HepG2 (cell line): Measurements from ENCODE around the gene DUOXA2. TPM values are rescaled to one million over a fixed set of nuclear protein-coding genes. Genes with fewer than 3 reads are reported as not detected.

Source experiments
- ATAC-seq: fragments of 200-7000 bp; cut with Tn5 transposase; 3 replicates; pipeline ENCODE4 v1.9.1; 2020; ENCODE audit warnings: mild to moderate bottlenecking, moderate library complexity
- BruUV-seq: library from RNA; stranded (reverse); fragments of 400-500 nt; replicated peaks from 2 replicates; lab custom pipeline; 2021; lab: Mats Ljungman, UMichigan
- CTCF ChIA-PET: fragments of 300-600 bp; formaldehyde crosslinking; extraction: SDS; loops from one replicate; lab custom pipeline; 2021; ENCODE audit warnings: low total read pairs, inconsistent platforms, low intra/inter-chr PET ratio; lab: Yijun Ruan, JAX
- POLR2A ChIA-PET: fragments of 350-600 bp; sonication (Branson Sonifier 250); formaldehyde crosslinking; loops from one replicate; lab custom pipeline; 2020; ENCODE audit warnings: antibody characterized with exemption, inconsistent platforms; lab: Yijun Ruan, JAX
- DNase-seq: peaks from one replicate; pipeline ENCODE4 v3.0.0-alpha.2; 2015; ENCODE audit warnings: low spot score
- FAIRE-seq: peaks from 3 replicates; lab custom pipeline; 2011; peaks lifted over from hg19 to GRCh38; lab: Jason Lieb, UNC
- H2AFZ ChIP-seq: one replicate; pipeline ENCODE4 v1.6.1; 2011; ENCODE audit warnings: low read length, inconsistent platforms
- H3K27ac ChIP-seq: fragments of 300-600 bp; 3 replicates; pipeline ENCODE4 v1.8.0; 2011; ENCODE audit warnings: mixed run types, mild to moderate bottlenecking, mixed read lengths, low read length, inconsistent platforms; ENCODE audit not compliant: insufficient read depth; ENCODE audit errors: extremely low read length
- H3K27me3 ChIP-seq, 2 experiments: fragments of 200-600 bp in 1 of 2; 2 replicates in 1 of 2; 3 replicates in 1 of 2; pipeline versions ENCODE4 v1.6.0 to v1.8.0; 2011; ENCODE audit warnings: low read length in 2 of 2, mild to moderate bottlenecking in 2 of 2, moderate library complexity in 2 of 2, inconsistent platforms in 1 of 2; ENCODE audit not compliant: insufficient read depth in 2 of 2, control insufficient read depth in 1 of 2
- H3K36me3 ChIP-seq, 2 experiments: fragments of 200-600 bp in 1 of 2; replicated peaks in 1 of 2; 2 replicates in 1 of 2; 3 replicates in 1 of 2; pipeline versions ENCODE4 v1.5.1 to v1.8.0; 2011; ENCODE audit warnings: low read length in 2 of 2, inconsistent platforms in 1 of 2; ENCODE audit not compliant: insufficient read depth in 2 of 2, control insufficient read depth in 1 of 2
- H3K4me1 ChIP-seq: 2 replicates; pipeline ENCODE4 v1.5.1; 2012; ENCODE audit warnings: low read length, inconsistent platforms; ENCODE audit not compliant: insufficient read depth
- H3K4me2 ChIP-seq: 2 replicates; pipeline ENCODE4 v1.6.0; 2011; ENCODE audit warnings: low read depth, low read length, inconsistent platforms
- H3K4me3 ChIP-seq, 3 experiments: fragments of 200-600 bp in 1 of 3; sonication (generic), shearing (Covaris generic) in 1 of 3; replicated peaks in 1 of 3; 2 replicates each; pipeline ENCODE4 v1.5.1; 2011 to 2016; ENCODE audit warnings: low read length in 3 of 3, inconsistent platforms in 2 of 3, low read depth in 2 of 3, mild to moderate bottlenecking in 2 of 3, control low read depth in 1 of 3, mixed read lengths in 1 of 3; ENCODE audit not compliant: insufficient read depth in 1 of 3
- H3K79me2 ChIP-seq: one replicate; pipeline ENCODE4 v1.6.1; 2011; ENCODE audit warnings: low read length, inconsistent platforms; ENCODE audit not compliant: insufficient read depth
- H3K9ac ChIP-seq: 2 replicates; pipeline ENCODE4 v1.6.0; 2011; ENCODE audit warnings: mild to moderate bottlenecking, low read depth, low read length, inconsistent platforms; ENCODE audit not compliant: insufficient read depth
- H3K9me3 ChIP-seq: 2 replicates; pipeline ENCODE4 v1.5.1; 2012; ENCODE audit warnings: mild to moderate bottlenecking, low read length
- H4K20me1 ChIP-seq: 2 replicates; pipeline ENCODE4 v1.6.0; 2011; ENCODE audit warnings: inconsistent platforms, mild to moderate bottlenecking, low read length, moderate library complexity; ENCODE audit not compliant: insufficient read depth
- ATRX ChIP-seq: sonication (generic); formaldehyde crosslinking; IDR thresholded peaks from 2 replicates; pipeline ENCODE4 v1.4.0; 2020; ENCODE audit warnings: missing genetic modification reagents, borderline replicate concordance
- BHLHE40 ChIP-seq: IDR thresholded peaks from 2 replicates; pipeline ENCODE4 v1.6.1; 2011; ENCODE audit warnings: low read length, improper control_type of control experiment
- GATA4 ChIP-seq: sonication (generic); IDR thresholded peaks from 2 replicates; pipeline ENCODE4 v1.6.1; 2016; ENCODE audit warnings: antibody characterized with exemption, low read depth, borderline replicate concordance
- KDM5B ChIP-seq: sonication (generic); formaldehyde crosslinking; IDR thresholded peaks from 2 replicates; pipeline ENCODE4 v1.4.0; 2020; ENCODE audit warnings: missing genetic modification reagents, mild to moderate bottlenecking, borderline replicate concordance
- MED8 ChIP-seq: sonication (generic); formaldehyde crosslinking; IDR thresholded peaks from 2 replicates; pipeline ENCODE4 v1.8.1; 2023; ENCODE audit warnings: mild to moderate bottlenecking, missing genetic modification reagents; ENCODE audit not compliant: insufficient replicate concordance
- RBM22 ChIP-seq: fragments of 200-400 bp; formaldehyde crosslinking; optimal IDR thresholded peaks from 2 replicates; pipeline ENCODE3; 2017; ENCODE audit warnings: mild to moderate bottlenecking, low read length, moderate library complexity
- ZFP41 ChIP-seq: sonication (generic); formaldehyde crosslinking; IDR thresholded peaks from 2 replicates; pipeline ENCODE4 v1.4.0; 2020; ENCODE audit warnings: mild to moderate bottlenecking, missing genetic modification reagents, borderline replicate concordance
- ZNF83 ChIP-seq: sonication (generic); formaldehyde crosslinking; IDR thresholded peaks from 2 replicates; pipeline ENCODE4 v1.4.0; 2020; ENCODE audit warnings: missing genetic modification reagents, mild to moderate bottlenecking, borderline replicate concordance
- WGBS: methylation state at CpG from one replicate; pipeline ENCODE4 v1.1.6; 2017; ENCODE audit warnings: low lambda C conversion rate; 5-methylcytosine and 5-hydroxymethylcytosine counted together
- in situ Hi-C: cut with HindIII; loops from 2 replicates; pipeline ENCODE4 v1.10.0; 2017; ENCODE audit warnings: low pct_unique_long_range_greater_than_20kb; ENCODE audit not compliant: extremely low pct_ligation_motif_present
- intact Hi-C: fragments of 100-400 bp; cut with micrococcal nuclease; formaldehyde crosslinking; loops from one replicate; pipeline ENCODE4 v1.10.0; 2022; ENCODE audit not compliant: unreplicated experiment
- polyA plus RNA-seq, 8 experiments: library from polyadenylated mRNA; depleted of rRNA in 3 of 8; stranded (reverse) in 7 of 8; unstranded in 1 of 8; fragments of >200 nt; fragmentation: Illumina TruSeq in 4 of 8; extraction: Trizol in 4 of 8; gene quantifications; 2 replicates each; pipeline versions ENCODE4 v1.2.1 to v1.2.3, GENCODE V29; 2011 to 2016; ENCODE audit warnings: low read depth in 4 of 8, missing spikeins in 1 of 8, mixed read lengths in 1 of 8; ENCODE audit not compliant: insufficient read depth in 1 of 8
- total RNA-seq, 5 experiments: library from RNA; depleted of rRNA; stranded (reverse); fragments of >200 nt; fragmentation: Illumina TruSeq; extraction: Trizol; gene quantifications; 2 replicates each; pipeline ENCODE4 v1.2.3, GENCODE V29; 2016; ENCODE audit warnings: low read depth in 1 of 5
- TF ChIP-seq, protein P1 (sequence below): sonication (generic); formaldehyde crosslinking; IDR thresholded peaks from 2 replicates; pipeline ENCODE4 v1.5.1; 2020; ENCODE audit warnings: mild to moderate bottlenecking, missing genetic modification reagents
- TF ChIP-seq, protein P2 (sequence below): IDR thresholded peaks from 2 replicates; pipeline ENCODE4 v1.6.1; 2016; ENCODE audit warnings: missing compliant biosample characterization, missing genetic modification reagents, borderline replicate concordance

DUOXA2 gene
- total and polyA plus RNA-seq, 2 of the 13 experiments (the other 11 are each of a cell fraction or from before 2014, with no cell fraction given): 0.32 TPM; not detected in 1

DNA sequence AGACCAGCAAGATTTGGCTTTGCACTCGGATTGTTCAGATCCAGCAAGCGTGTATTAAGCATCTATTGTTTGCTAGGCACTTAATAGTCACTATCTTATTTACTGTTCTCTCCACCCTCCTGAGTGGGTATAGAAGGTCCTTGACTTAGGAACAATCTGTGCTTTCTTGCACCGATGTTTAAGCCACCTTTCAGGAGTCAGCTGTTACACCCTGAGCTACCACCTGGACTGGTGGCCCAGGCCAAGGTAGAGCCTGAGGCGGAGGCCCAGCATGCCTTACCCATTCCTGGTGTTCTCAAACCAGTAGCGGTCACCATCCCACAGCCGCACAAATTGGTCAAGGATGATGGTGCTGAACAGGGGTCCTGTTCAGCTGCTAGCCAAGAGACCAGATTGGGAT is 25.6 kb downstream of the DUOXA2 start (continued):
- TF ChIP-seq, protein P1, sequence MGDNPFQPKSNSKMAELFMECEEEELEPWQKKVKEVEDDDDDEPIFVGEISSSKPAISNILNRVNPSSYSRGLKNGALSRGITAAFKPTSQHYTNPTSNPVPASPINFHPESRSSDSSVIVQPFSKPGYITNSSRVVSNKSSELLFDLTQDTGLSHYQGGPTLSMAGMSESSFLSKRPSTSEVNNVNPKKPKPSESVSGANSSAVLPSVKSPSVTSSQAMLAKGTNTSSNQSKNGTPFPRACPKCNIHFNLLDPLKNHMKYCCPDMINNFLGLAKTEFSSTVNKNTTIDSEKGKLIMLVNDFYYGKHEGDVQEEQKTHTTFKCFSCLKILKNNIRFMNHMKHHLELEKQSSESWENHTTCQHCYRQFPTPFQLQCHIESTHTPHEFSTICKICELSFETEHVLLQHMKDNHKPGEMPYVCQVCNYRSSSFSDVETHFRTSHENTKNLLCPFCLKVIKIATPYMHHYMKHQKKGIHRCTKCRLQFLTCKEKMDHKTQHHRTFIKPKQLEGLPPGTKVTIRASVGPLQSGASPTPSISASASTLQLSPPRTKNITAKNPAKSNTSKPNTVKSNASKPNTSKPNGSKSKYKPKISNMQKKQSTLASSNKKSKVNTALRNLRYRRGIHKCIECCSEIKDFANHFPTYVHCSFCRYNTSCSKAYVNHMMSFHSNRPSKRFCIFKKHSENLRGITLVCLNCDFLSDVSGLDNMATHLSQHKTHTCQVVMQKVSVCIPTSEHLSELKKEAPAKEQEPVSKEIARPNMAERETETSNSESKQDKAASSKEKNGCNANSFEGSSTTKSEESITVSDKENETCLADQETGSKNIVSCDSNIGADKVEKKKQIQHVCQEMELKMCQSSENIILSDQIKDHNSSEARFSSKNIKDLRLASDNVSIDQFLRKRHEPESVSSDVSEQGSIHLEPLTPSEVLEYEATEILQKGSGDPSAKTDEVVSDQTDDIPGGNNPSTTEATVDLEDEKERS: no peak

DNA sequence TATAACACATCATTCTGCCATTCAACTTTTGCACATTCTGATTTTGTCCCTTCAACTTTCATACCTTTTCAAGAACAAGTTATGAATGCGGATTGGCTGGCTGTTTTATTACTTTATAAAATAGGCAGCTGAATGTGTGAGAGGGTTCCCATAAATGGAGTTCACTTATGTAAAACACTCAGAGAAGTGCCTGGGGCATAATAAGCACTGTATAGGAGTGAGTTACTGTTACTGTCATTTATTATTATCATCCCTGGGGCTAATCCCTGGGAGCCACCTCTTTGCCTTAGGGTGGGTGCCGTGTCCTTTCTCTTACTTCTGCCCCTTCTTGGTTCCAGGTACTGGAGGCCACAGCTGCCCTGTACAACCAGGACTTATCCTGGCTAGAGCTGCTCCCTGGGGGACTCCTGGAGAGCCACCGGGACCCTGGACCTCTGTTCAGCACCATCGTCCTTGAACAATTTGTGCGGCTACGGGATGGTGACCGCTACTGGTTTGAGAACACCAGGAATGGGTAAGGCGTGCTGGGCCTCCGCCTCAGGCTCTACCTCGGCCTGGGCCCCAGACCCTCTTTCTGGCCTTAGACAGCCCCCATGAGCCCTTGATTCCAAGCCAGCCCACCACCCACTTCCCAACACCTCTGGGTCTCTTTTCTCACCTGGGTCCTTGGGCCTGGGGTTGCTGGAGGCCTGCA is 26.6 kb downstream of the DUOXA2 start:
- intact Hi-C loops (no loop called here), in situ Hi-C loops (no loop called here)
- Histone ChIP-seq H3K4me1 (no peaks in the 10 kb centered on the region), H3K4me2 (no peak overlapping the region), H3K36me3 (no peaks in the 10 kb centered on the region), H3K27me3 (peaks cover 2 to 16% of the 10 kb centered on the region in 2 experiments; a peak in 2 of 5 replicates), H3K27ac (no peak overlapping the region), H3K9ac (no peak overlapping the region), H4K20me1 (no peaks in the 10 kb centered on the region), H3K79me2 (no peaks in the 10 kb centered on the region), H3K9me3 (no peaks in the 10 kb centered on the region), H3K4me3 (no peak overlapping the region), H2AFZ (no peak overlapping the region)
- POLR2A ChIA-PET: no interaction called here
- BruUV-seq: no TSS peak
- FAIRE-seq: no peak
- CTCF ChIA-PET: no interaction called here
- 46% methylated on average over 3 of the region's 10 CpGs for WGBS
- no peak for ATAC-seq
- TF ChIP-seq BHLHE40 (no peak), GATA4 (no peak), ATRX (no peak), KDM5B (no peak), MED8 (no peak), ZFP41 (CRISPR knock-in tag) (no peak), ZNF83 (CRISPR knock-in tag) (no peak), RBM22 (no peak)
- TF ChIP-seq, protein P2, sequence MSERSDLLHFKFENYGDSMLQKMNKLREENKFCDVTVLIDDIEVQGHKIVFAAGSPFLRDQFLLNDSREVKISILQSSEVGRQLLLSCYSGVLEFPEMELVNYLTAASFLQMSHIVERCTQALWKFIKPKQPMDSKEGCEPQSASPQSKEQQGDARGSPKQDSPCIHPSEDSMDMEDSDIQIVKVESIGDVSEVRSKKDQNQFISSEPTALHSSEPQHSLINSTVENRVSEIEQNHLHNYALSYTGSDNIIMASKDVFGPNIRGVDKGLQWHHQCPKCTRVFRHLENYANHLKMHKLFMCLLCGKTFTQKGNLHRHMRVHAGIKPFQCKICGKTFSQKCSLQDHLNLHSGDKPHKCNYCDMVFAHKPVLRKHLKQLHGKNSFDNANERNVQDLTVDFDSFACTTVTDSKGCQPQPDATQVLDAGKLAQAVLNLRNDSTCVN (CRISPR knock-in tag): no peak
- no peak for DNase-seq
